ENCODE results near the gene XXYLT1. TPM values are rescaled to one million over a fixed set of nuclear protein-coding genes. Genes with fewer than 3 reads are reported as not detected.

Gene XXYLT1
- total and polyA plus RNA-seq, 9 of the 15 experiments (the other 6 are each of a cell fraction or from before 2014, with no cell fraction given) = 1.9 to 18.9 (median 15.0) TPM

- TF ChIP-seq STAT6 (CRISPR knock-in tag; IDR thresholded peaks at IDR 0.05) (no peak), BHLHE40 (IDR thresholded peaks at IDR 0.05; ENCODE audit: low read length) (peak; percentile 60), PHF21A (IDR thresholded peaks at IDR 0.05; ENCODE audit: borderline replicate concordance, low read depth) (no peak), RBM14 (IDR thresholded peaks at IDR 0.05; ENCODE audit: borderline replicate concordance, insufficient read depth, low read depth, low read length) (no peak), KLF6 (CRISPR knock-in tag; IDR thresholded peaks at IDR 0.05; ENCODE audit: borderline replicate concordance) (no peak), ZMIZ1 (IDR thresholded peaks at IDR 0.05; ENCODE audit: low read depth in 2 of 2, low read length in 2 of 2) (peak in 1 of 2 experiments; percentile 30; a peak in 1 of 4 replicates), NEUROD1 (IDR thresholded peaks at IDR 0.05; ENCODE audit: borderline replicate concordance, low read depth, low read length, partially characterized antibody) (no peak), SIRT6 (IDR thresholded peaks at IDR 0.05; ENCODE audit: low read depth, low read length) (no peak), ZNF766 (CRISPR knock-in tag; conservative IDR thresholded peaks at IDR 0.05) (peak; percentile 79; the same call in 1 of the 2 replicates), DNMT1 (IDR thresholded peaks at IDR 0.05) (no peak), HDAC1 (IDR thresholded peaks at IDR 0.05) (peak in 1 of 2 experiments; percentile 90; a peak in 2 of 4 replicates), ZHX1 (conservative IDR thresholded peaks at IDR 0.05; ENCODE audit: low read length) (no peak), LEF1 (IDR thresholded peaks at IDR 0.05) (no peak; the same call in 1 of the 2 replicates), KAT7 (CRISPR knock-in tag; IDR thresholded peaks at IDR 0.05; ENCODE audit: borderline replicate concordance) (no peak; the same call in 1 of the 2 replicates)
Observed at GRCh38 chr3:195150181-195151118, 120.5 kb downstream of the XXYLT1 start (continued).

Data from K562 (cell line).